ENCODE results near the gene PRSS1. TPM values are rescaled to one million over a fixed set of nuclear protein-coding genes. Genes with fewer than 3 reads are reported as not detected.
"Not testable (repeated sequence)": the region's sequence is repeated elsewhere in the genome, so short reads cannot be mapped to it uniquely, and the experiment has no call there.

PRSS1 gene
- total RNA-seq, result under 1 TPM in 1 of 4 donors, not detected in 3; 0.94 TPM

GRCh38 chr7:142749218-142749993 is at the start of gene PRSS1:
PRSS1 (plus strand) TSS chr7:142749472; CDS start chr7:142749485, 13 bp downstream.
- Histone ChIP-seq H3K27ac (no peak within 1 kb of the TSS), H3K27me3 (peaks cover 3% of the 10 kb centered on the region), H3K9me3 (no peaks in the 10 kb centered on the region), H3K4me3 (no peak within 1 kb of the TSS), H3K36me3 (no peaks in the 10 kb centered on the region), H3K4me1 (no peaks in the 10 kb centered on the region)
- no peak for ATAC-seq
- WGBS, 2 donors (ENCODE audit: low coverage in 1 of 2), result 64 to 65% methylated on average over 7 to 8 of the region's 11 CpGs
- TF ChIP-seq POLR2A (IDR thresholded peaks at IDR 0.05) (no peak), EP300 (IDR thresholded peaks at IDR 0.05) (no peak), POLR2AphosphoS5 (IDR thresholded peaks at IDR 0.05) (no peak), CTCF (IDR thresholded peaks at IDR 0.05) (no peak)

DNA sequence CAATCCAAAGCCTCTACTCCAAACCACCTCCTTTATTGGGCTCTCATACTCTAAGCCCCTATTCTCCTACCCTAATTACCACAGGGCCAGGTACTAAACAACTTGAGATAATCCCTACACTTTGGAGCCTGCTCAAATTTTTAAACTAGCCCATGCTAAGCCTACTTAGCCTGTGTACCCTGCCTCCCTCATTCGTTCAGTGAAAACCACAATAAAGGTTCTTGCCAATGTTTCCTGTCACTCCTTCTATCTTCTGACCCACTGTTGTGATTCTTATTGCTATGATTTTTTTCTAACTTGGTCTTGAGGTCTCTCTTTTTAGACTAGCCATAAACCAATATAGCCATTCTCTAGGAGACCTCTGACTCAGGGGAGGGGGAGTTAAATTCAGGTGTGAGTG is 48.3 kb upstream of the PRSS1 start:
- not testable (repeated sequence) for H3K4me1 ChIP-seq, H3K27ac ChIP-seq, H3K4me3 ChIP-seq, H3K36me3 ChIP-seq, ATAC-seq, H3K9me3 ChIP-seq, H3K27me3 ChIP-seq
- WGBS, 2 donors (ENCODE audit: low coverage in 1 of 2), result 50% methylated on average over 1 of the region's 1 CpG

- H3K4me1 ChIP-seq, result no peaks in the 10 kb centered on the region
- no peak overlapping the region for H3K27ac ChIP-seq
- H3K36me3 ChIP-seq, result no peaks in the 10 kb centered on the region
- 55 to 68% methylated on average over 6 to 8 of the region's 9 CpGs for WGBS, 2 donors (ENCODE audit: low coverage in 1 of 2)
- H3K27me3 ChIP-seq, result peaks cover 3% of the 10 kb centered on the region
- H3K4me3 ChIP-seq, result no peak overlapping the region
- no peaks in the 10 kb centered on the region for H3K9me3 ChIP-seq
- ATAC-seq, result no peak
- TF ChIP-seq EP300 (IDR thresholded peaks at IDR 0.05) (no peak), POLR2A (IDR thresholded peaks at IDR 0.05) (no peak), CTCF (IDR thresholded peaks at IDR 0.05) (no peak), POLR2AphosphoS5 (IDR thresholded peaks at IDR 0.05) (no peak)
Observed at GRCh38 chr7:142703655-142704305, 45.5 kb upstream of the PRSS1 start.

DNA sequence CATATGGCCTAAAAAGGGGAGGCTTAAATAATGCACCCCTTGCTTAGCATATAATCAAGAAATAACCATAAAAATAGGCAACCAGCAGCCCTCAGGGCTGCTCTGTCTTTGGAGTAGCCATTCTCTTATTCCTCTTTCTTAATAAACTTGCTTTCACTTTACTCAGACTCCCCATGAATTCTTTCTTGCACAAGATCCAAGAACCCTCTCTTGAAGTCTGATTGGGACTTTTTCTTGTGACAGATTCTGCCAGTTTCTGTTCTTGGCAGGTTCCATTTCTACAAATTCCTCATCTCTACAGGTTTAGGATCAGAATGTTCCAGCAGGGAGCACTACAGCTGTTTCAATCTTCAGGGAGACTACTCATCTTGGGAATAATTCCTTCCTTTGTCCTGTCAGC is 40.5 kb upstream of the PRSS1 start:
- ATAC-seq, H3K4me1 ChIP-seq, H3K9me3 ChIP-seq: not testable (repeated sequence)

DNA sequence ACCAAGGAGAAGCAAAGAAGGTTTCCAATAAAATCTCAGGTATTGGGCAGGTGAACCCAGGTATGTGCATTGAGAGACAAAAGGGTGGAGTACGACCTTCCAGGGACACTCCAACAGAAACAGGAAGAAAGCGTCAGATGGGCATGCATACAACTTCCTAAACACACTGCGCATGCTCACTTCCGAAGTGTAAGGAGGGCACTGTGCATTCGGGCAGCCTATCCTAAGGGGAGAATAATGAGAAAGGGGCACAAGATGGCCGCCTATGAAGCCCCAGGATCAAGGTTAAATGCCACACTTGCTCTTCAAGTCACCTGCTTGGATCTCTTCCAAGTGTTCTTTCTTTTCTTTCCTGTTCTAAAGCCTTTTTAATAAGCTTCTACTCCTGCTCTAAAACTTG is 39.4 kb upstream of the PRSS1 start:
- Histone ChIP-seq H3K4me3 (no peak overlapping the region), H3K4me1 (no peaks in the 10 kb centered on the region), H3K27ac (no peak overlapping the region), H3K36me3 (no peaks in the 10 kb centered on the region), H3K9me3 (no peaks in the 10 kb centered on the region), H3K27me3 (peaks cover 23% of the 10 kb centered on the region)
- TF ChIP-seq POLR2A (IDR thresholded peaks at IDR 0.05), result no peak
- TF ChIP-seq POLR2AphosphoS5 (IDR thresholded peaks at IDR 0.05), result no peak
- TF ChIP-seq CTCF (IDR thresholded peaks at IDR 0.05), result no peak
- TF ChIP-seq EP300 (IDR thresholded peaks at IDR 0.05), result no peak
- no peak for ATAC-seq
- WGBS, 2 donors (ENCODE audit: low coverage in 1 of 2), result 70 to 83% methylated on average over 6 of the region's 6 CpGs

More for the DNA sequence above, 40.5 kb upstream of the PRSS1 start:
- not testable (repeated sequence) for H3K4me3 ChIP-seq, H3K36me3 ChIP-seq, H3K27ac ChIP-seq
- H3K27me3 ChIP-seq, result peaks cover 23% of the 10 kb centered on the region

DNA sequence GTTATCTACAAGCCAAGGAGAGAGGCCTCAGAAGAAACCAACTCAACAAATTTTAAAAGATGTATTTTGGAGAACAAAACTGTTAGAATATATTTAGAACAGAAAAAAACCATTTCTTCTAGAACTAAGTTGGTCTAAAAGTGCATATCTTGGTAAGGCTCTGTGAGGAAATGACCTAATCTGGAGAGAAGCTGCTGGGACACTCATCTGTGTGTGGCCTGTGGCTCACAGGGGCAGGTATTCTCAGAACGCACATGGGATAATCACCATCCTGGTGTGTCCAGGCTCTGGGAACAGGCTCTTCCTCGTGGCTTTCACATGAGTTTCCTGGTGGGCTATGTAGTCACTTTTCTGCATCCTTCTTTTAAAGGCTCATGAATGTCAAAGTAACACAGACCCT is 38.1 kb upstream of the PRSS1 start:
- ATAC-seq, result no peak
- Histone ChIP-seq H3K4me1 (no peaks in the 10 kb centered on the region), H3K36me3 (no peaks in the 10 kb centered on the region), H3K9me3 (no peaks in the 10 kb centered on the region), H3K4me3 (no peak overlapping the region), H3K27me3 (peaks cover 27% of the 10 kb centered on the region), H3K27ac (no peak overlapping the region)
- 27 to 58% methylated on average over 2 of the region's 2 CpGs for WGBS, 2 donors (ENCODE audit: low coverage in 1 of 2)
- TF ChIP-seq EP300 (IDR thresholded peaks at IDR 0.05), result no peak
- no peak for TF ChIP-seq POLR2AphosphoS5 (IDR thresholded peaks at IDR 0.05)
- no peak for TF ChIP-seq CTCF (IDR thresholded peaks at IDR 0.05)
- no peak for TF ChIP-seq POLR2A (IDR thresholded peaks at IDR 0.05)

Data from gastroesophageal sphincter (tissue), 4 donors.